GM12873 (cell line): Measurements from ENCODE around the gene BMI1.
A peak's percentile ranks its signal among the peaks of the same experiment; 100 is the strongest.

Experiments used
- TF ChIP-seq, protein P1 (sequence below): IDR thresholded peaks from 2 replicates; pipeline ENCODE4 v1.5.1; 2012; ENCODE audit warnings: low read depth, mild to moderate bottlenecking, moderate library complexity, low read length, control low read depth; ENCODE audit not compliant: insufficient read depth; ENCODE audit errors: missing control alignments

BMI1 gene

DNA sequence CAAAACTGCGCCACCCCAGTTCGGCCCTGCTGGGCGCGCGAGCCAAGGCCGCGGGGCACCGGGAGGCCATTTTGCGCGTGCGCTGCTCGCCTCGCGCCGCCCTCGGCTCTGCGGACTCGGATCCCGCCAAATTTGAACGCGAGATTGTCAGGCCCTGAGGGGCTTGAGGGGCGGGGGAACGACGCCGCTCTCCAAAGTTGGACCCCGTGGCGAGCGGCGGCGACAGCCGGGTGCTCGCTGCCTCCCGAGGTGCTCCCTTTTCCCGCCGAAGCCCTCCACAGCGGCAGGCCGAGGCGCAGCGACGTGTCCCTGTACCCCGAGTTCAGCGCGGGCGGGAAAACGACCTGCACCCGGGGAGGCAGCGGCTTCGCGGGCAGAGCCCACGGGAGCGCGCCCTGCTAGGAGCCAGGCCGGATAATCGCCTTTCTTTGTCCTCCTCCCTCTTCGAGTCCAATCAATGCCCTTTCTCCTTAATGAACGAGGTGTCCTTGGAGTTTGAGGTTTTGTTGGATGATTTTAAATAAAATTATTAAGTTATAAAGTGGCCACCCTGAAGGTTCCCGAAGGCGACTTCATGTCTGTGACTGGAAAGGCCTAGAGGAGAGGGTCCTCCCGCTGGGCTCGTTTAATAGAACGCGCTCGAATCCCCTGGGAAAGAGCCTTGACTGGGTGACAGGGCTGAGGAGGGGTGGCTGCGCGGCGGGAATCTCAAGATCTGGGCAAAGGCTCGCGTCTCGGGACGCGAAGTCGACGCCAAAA is 13.7 kb downstream of the BMI1 start:
- TF ChIP-seq, protein P1, sequence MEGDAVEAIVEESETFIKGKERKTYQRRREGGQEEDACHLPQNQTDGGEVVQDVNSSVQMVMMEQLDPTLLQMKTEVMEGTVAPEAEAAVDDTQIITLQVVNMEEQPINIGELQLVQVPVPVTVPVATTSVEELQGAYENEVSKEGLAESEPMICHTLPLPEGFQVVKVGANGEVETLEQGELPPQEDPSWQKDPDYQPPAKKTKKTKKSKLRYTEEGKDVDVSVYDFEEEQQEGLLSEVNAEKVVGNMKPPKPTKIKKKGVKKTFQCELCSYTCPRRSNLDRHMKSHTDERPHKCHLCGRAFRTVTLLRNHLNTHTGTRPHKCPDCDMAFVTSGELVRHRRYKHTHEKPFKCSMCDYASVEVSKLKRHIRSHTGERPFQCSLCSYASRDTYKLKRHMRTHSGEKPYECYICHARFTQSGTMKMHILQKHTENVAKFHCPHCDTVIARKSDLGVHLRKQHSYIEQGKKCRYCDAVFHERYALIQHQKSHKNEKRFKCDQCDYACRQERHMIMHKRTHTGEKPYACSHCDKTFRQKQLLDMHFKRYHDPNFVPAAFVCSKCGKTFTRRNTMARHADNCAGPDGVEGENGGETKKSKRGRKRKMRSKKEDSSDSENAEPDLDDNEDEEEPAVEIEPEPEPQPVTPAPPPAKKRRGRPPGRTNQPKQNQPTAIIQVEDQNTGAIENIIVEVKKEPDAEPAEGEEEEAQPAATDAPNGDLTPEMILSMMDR: no peak

DNA sequence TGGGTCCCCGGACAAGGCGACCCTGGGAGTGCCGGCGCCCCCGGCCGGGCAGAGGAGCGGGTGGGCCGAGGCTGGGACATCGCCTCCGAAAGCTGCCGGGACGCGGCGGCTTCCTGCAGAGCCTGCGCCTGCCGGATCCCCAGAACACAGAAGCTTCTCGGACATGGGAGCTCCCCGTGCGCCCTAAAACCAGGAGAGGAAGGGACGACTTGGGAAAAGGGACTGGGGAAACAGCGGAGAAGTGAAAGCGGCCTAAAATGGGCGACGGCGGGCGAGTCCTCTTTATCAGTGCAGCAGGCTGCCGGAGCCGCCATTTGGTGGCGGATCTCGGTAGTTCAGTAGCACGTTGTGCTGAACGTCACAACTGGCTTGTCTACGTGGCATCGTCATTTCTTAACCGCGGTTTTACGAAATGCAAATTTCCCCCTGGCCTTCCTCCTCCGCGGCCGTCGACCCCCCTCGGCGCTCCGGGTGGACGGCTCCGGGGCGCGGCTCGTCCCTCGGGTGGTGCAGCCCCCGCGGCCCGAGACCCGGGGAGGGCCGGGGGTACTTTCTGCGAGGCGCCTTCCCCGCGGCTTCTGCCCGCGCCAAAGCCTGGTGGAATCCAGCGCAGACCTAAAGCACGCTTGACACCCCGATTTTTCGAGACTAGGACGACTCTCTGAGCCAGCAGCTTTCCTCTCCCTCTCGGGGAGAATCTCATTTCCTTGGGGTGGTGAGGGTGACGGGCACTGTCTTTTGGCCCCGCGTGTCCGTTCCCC is 14.5 kb downstream of the BMI1 start:
- TF ChIP-seq, protein P1: peak; percentile 14

DNA sequence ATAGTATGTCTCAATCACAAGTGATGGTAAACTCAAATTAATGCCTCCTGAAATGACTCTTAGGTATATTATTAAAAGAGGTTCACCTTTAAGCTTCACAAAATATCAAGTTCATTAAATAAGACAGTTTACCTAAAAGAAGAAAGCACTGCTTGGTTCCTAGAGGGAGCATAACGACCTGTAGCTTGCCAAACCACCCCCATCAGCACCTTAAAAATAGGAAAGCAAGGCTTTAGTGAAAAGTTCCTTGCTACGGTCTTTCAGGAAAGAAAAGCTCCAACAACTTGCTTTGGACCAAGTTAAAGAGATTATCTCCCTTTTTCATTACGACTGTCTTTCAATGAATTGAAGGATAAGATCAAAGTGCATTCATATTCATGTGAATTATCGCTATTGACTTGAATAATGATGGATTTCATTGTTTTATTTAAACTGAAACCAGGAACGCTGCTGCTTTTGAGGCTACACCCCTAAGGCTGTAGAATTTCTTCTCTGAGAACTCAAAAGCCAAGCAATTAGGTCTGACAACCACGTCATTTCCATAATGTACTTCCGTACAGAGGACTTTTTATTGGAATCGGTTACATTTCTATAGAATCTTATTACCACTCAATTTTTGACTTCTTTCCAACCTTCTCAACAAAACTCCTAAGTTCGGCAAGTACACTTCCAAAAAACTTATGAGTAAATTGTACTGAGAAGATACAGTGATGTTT is 17.4 kb downstream of the BMI1 start:
- TF ChIP-seq, protein P1: no peak

DNA sequence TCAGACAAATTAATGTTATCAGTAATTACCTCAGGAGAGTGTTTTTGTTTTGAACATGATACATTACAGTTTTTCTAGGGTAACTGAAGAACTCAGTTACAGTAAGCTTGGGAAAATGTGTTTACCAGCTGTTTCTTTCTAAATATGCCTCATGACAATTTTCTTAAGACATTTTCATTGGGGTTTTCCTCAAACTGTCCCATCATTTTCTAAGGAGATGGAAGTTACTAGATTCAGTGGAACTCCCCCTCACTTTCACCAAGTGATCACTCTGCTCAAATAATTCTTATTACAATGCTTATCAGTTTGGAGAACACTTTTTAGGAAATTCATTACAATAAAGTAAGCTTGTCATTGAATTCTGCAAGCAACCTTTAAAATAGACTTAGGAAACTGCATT is 18.0 kb downstream of the BMI1 start:
- TF ChIP-seq, protein P1: no peak

DNA sequence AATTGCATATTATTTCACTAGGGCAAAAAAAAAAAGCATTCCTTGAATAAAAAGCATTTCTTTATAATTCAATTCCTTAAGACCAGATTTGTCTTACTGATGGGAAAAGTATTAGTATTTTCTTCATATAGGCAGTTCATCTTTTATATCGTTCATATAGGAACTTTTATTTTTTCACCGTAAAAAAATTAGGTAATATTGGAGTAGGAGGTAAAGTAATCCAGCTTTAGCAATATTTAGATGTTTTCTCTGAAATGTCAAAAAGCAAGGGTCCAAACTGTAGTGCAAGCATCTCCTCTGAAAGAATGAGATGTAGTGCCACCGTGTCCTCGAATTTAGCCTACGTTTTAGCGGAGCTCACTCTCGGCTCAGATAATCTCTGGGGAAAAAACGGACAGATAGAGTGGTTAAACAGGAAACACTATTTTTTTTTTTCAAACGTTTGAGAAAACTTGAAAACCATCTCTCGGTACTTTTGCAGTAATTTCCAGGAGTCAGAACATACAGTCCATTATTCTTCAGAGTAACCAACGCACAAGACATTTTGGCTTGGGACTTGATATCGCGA is 18.9 kb downstream of the BMI1 start:
- TF ChIP-seq, protein P1: no peak

DNA sequence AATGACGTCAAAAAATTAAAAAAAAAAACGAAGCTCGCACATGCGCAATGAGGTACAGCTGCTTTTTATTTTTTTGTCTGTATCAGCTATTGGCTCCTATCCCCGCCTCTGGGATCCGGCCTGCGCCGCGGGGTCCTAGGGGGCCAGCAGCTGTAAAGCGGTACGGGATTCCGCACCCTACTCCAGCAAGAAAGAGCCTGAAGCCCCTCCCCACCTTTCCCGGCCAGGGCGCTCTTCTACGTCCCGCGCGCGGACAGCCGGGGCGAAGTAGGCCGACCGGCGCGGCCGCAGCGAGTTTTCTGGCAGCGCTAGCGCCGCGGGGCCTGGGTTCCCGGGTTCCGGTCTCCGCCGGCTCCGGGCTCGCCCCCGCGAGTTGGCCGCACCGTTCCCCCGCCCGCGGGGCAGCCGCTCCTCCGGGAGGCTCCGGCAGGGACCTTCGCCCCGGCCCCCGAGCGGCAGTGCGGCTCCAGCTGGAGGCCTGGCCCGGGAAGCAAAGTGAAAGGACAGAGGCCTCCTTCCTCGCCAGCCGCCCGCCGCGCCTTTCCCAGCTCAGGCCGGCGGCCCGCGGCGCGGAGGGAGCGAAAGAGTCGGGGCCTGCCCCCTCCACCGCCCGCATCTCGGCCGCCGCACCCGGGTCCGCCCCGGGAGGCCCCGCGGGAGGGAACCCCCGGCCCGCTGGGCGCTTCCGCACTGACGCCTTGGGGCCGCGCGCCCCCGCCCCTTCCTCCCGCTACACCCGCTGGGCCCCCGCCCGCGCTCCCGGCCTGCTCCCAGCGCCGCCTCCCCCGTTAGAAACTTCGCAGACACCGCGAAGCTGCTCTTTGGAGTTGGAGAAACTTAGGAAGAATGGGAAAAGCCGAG is 19.7 kb downstream of the BMI1 start:
- TF ChIP-seq, protein P1: no peak
